H1 (cell line): ENCODE results near the gene NRROS. TPM values are rescaled to one million over a fixed set of nuclear protein-coding genes. Genes with fewer than 3 reads are reported as not detected.

Source experiments
- BRCA1 ChIP-seq: IDR thresholded peaks from 2 replicates; pipeline ENCODE4 v1.6.1; 2012; ENCODE audit warnings: low read depth, low read length, improper control_type of control experiment
- CBX5 ChIP-seq: fragments of 300-800, 300-1000 bp; sonication (generic); IDR thresholded peaks from 2 replicates; pipeline ENCODE4 v1.7.1; 2016; ENCODE audit warnings: antibody characterized with exemption, low read length, low read depth
- CBX8 ChIP-seq: fragments of 300-800, 300-1000 bp; sonication (generic); IDR thresholded peaks from 2 replicates; pipeline ENCODE4 v1.7.1; 2016; ENCODE audit warnings: low read depth, low read length, borderline replicate concordance
- CHD7 ChIP-seq: fragments of 300-600 bp; sonication (generic); IDR thresholded peaks from 2 replicates; pipeline ENCODE4 v1.7.1; 2012; ENCODE audit warnings: low read length, moderate library complexity, mild to moderate bottlenecking, inconsistent platforms; ENCODE audit not compliant: insufficient replicate concordance
- CTBP2 ChIP-seq: IDR thresholded peaks from 2 replicates; pipeline ENCODE4 v1.7.0; 2011; ENCODE audit warnings: borderline replicate concordance, mild to moderate bottlenecking, moderate library complexity, mixed read lengths, low read length; ENCODE audit not compliant: insufficient read depth, insufficient read length
- EGR1 ChIP-seq: IDR thresholded peaks from 2 replicates; pipeline ENCODE4 v1.6.1; 2011; ENCODE audit warnings: low read depth, low read length, borderline replicate concordance
- JUN ChIP-seq: IDR thresholded peaks from 2 replicates; pipeline ENCODE4 v1.6.1; 2011; ENCODE audit warnings: low read depth, mild to moderate bottlenecking, improper control_type of control experiment, low read length
- JUND ChIP-seq: IDR thresholded peaks from 2 replicates; pipeline ENCODE4 v1.6.1; 2011; ENCODE audit warnings: mild to moderate bottlenecking, improper control_type of control experiment, low read length
- MAX ChIP-seq: IDR thresholded peaks from 2 replicates; pipeline ENCODE4 v1.6.1; 2012; ENCODE audit warnings: inconsistent platforms
- NANOG ChIP-seq: IDR thresholded peaks from 2 replicates; pipeline ENCODE4 v1.6.1; 2011; ENCODE audit warnings: low read length, low read depth, mild to moderate bottlenecking, inconsistent platforms; ENCODE audit not compliant: insufficient read depth, poor library complexity, severe bottlenecking
- PHF8 ChIP-seq: fragments of 200-600 bp; sonication (generic); conservative IDR thresholded peaks from 2 replicates; pipeline ENCODE4 v1.7.1; 2012; ENCODE audit warnings: low read depth, mild to moderate bottlenecking, inconsistent platforms, low read length, moderate library complexity
- SIRT6 ChIP-seq: IDR thresholded peaks from one replicate; pipeline ENCODE4 v1.7.1; 2012; ENCODE audit warnings: low read length, inconsistent platforms
- polyA plus RNA-seq, 7 experiments: library from polyadenylated mRNA; depleted of rRNA in 3 of 7; stranded (reverse) in 5 of 7; unstranded in 2 of 7; fragments of >200 nt in 5 of 7; fragments of 200-250 nt in 2 of 7; gene quantifications; 1 replicate in 5 of 7; 2 replicates in 1 of 7; 4 replicates in 1 of 7; pipeline versions ENCODE4 v1.2.1 to v1.2.3, GENCODE V29; 2011 to 2013; ENCODE audit warnings: missing spikeins in 2 of 7, mixed read lengths in 2 of 7
- total RNA-seq: library from RNA; stranded (reverse); fragmentation: NEBNext Ultra II Directional; extraction: Animal tissue kit (Norgen Biotek cat#: 25700); gene quantifications from 2 replicates; pipeline ENCODE4 v1.2.1, GENCODE V29; 2021

NRROS gene
- total and polyA plus RNA-seq, 2 of the 8 experiments (the other 6 are each of a cell fraction or from before 2014, with no cell fraction given): 5.3 to 7.3 TPM

GRCh38 chr3:196659901-196660351 lies 20.4 kb downstream of the NRROS start (continued):
- TF ChIP-seq CHD7 (no peak), NANOG (no peak), MAX (no peak), CTBP2 (no peak), JUN (no peak), EGR1 (no peak), CBX8 (no peak), CBX5 (no peak), PHF8 (no peak), BRCA1 (no peak), SIRT6 (no peak), JUND (no peak)
